ENCODE measurements around the gene UNKL.

Gene UNKL

DNA sequence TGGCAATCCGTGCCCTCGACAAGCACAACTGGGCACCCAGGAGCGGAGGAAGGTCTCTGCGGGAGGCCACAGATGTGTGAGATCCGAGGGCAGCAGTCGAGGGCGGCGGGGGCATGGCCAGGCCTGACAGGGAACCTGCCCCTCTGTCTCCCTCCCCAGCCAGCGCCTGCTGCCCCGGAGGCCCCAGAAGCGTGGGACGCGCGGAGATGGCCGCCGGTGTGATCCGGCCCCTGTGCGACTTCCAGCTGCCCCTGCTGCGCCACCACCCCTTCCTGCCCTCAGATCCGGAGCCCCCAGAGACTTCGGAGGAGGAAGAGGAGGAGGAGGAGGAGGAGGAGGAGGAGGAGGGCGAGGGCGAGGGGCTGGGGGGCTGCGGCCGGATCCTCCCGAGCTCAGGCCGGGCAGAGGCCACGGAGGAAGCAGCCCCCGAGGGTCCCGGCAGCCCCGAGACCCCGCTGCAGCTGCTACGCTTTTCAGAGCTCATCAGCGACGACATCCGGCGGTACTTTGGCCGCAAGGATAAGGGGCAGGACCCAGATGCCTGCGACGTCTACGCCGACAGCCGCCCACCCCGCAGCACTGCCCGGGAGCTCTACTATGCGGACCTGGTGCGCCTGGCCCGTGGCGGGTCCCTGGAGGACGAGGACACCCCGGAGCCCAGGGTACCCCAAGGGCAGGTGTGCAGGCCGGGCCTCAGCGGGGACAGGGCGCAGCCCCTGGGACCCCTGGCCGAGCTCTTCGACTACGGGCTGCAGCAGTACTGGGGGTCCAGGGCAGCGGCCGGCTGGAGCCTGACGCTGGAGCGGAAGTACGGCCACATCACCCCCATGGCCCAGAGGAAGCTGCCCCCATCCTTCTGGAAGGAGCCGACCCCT is 18.1 kb upstream of the UNKL start:
- no peak overlapping the region for H3K27ac ChIP-seq
- no peak for DNase-seq (ENCODE audit: low read depth, low spot score)

- DNase-seq (ENCODE audit: low read depth, low spot score), result no peak
Observed at GRCh38 chr16:1431497-1432270, 17.2 kb upstream of the UNKL start.

GRCh38 chr16:1430759-1431496 is 16.4 kb upstream of the UNKL start, which contains the start of gene PERCC1:
TSS of gene PERCC1 (plus strand) at chr16:1431078. CDS start at chr16:1432594, 1,516 bp downstream.
- no peak within 1 kb of the TSS for H3K27ac ChIP-seq
- DNase-seq (ENCODE audit: low read depth, low spot score), result no peak

More at GRCh38 chr16:1431497-1432270, 17.2 kb upstream of the UNKL start:
- H3K27ac ChIP-seq, result no peak overlapping the region

DNA sequence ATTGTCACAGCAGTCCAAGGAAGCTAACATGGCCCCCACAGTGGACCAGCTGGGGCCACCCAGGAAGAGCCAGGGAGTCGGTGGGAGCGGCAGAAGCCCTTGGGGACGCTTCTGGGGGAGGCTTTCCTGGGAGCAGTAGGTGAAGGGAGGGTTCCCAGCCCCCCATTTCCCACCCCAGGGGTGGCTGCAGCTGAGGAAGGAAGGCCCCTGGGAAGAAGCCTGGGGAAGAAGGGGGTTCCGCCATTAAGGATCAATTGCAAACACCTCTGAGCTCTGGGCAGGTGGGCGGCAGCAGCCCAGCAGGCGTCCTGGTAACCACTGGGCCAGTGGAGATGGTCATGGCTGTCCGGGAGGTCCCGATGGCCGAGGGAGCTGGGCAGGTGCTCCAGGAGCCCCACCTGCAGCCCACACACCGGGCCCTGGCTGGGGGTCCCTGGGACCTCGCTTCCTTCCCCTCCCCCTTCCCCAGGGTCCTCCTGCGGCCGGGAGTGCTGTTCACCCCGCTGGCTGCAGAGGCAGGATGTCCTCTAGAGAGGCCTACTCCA is 15.8 kb upstream of the UNKL start:
- no peak overlapping the region for H3K27ac ChIP-seq

GRCh38 chr16:1429631-1430030 is 15.1 kb upstream of the UNKL start:
- DNase-seq (ENCODE audit: low read depth, low spot score), result no peak
- no peak overlapping the region for H3K27ac ChIP-seq

More for the DNA sequence above, 15.8 kb upstream of the UNKL start:
- no peak for DNase-seq (ENCODE audit: low read depth, low spot score)

DNA sequence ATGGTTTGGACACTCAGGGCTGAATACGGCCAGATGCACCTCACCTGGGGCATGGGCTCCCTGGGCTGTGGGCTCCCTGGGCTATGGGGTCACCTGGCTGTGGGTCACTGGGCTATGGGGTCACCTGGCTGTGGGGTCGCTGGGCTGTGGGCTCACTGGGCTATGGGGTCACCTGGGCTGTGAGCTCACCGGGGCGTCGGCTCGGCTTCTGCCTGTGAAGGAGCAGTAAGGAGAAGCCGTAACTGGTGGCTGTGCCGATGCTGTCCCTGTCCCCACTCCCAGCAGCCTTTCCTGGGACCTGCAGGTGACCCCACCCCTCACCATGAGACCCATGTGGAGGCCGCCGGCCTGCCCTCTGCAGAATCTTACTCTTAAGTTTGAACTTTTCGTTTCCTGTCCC is 14.5 kb upstream of the UNKL start:
- no peak overlapping the region for H3K27ac ChIP-seq
- no peak for DNase-seq (ENCODE audit: low read depth, low spot score)

DNA sequence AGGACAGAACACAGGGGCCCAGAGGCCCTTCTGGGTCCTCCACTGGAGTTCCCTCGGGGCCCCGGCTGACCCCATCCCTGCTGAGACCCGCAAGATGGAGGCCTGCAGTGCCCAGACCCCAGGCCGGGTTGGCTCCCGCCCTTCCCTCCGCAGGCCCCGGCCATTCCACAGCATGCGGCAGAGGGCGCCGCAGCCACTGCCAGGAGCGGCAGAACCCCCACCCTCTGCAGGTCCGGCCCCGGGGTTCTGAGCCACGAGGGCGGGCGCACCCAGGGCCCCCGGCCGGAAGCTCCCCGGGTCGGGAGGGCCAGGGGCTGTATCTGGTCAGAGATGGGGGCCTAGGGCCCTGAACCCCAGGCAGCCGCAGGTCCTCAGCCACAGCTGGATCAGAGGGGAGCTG is 14.0 kb upstream of the UNKL start:
- H3K27ac ChIP-seq, result no peak overlapping the region
- no peak for DNase-seq (ENCODE audit: low read depth, low spot score)

DNA sequence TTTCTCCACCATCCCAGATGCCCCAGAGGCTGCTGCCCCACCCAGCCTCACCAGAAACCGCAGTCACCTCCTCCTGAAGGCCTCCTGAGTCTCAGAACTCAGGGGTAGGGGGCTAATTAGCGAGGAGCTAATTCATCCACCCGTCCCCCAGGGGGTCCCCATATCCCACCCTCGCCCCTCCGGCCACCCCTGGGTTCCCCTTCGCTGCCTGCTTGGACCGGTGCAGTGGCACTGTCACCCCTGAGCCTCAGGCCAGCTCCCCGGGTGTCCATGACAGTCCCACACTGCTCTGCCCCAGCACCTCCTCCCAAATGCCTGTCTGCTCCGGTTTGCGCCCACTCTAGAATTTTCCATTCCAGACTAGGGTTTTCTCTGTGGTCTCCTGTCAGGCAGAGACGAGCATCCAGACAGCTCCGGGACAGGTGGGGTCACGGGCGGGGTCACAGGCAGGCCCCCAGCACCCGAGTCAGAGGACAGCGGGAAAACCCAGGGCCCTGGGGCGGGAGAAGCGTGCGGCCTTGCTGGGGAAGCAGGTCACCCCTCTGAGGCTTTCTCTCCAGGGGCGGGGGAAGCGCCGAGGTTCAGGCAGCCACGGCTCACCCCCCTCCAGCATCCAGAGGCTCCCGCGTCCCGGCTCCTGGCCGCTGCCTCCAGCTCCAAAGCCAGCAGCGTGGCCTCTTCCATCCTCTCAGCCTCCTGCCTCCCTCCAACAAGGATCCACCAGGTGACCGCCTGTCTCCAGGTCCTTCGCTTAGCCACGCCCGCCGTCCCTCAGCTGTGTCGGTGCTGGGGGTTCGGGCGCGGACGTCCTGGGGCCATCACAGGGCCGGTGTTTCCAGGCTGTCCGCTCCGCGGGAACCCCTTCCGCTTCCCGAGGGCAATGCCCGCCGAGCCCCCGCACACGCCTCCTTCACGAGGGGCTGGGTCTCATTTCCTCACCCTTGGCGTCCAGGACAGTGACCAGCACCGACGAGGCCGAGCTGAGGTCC is 13.3 kb upstream of the UNKL start:
- no peak for DNase-seq (ENCODE audit: low read depth, low spot score)
- no peak overlapping the region for H3K27ac ChIP-seq

- H3K27ac ChIP-seq, result no peak overlapping the region
- DNase-seq (ENCODE audit: low read depth, low spot score), result no peak
Observed at GRCh38 chr16:1426734-1427471, 12.4 kb upstream of the UNKL start.

GRCh38 chr16:1425616-1426370 is 11.3 kb upstream of the UNKL start:
- no peak for DNase-seq (ENCODE audit: low read depth, low spot score)
- H3K27ac ChIP-seq, result no peak overlapping the region

DNA sequence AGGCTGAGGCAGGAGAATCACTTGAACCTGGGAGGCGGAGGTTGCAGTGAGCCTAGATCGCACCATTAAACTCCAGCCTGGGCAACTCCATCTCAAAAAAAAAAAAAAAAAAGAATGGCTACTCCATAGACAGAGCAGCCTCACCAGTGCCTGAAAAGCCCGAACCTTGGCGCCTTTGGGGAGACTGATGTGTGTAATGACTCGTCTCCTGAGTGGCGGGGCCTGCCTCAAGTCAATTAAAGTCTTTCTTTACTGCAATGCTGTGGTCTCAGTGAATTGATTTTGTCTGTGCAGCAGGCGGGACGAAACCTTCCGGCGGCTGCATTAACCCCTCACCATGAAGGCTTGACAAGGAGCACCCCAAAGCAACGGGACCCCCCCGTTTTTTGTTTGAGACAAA is 9.5 kb upstream of the UNKL start:
- H3K27ac ChIP-seq, result no peak overlapping the region
- DNase-seq (ENCODE audit: low read depth, low spot score), result no peak

DNA sequence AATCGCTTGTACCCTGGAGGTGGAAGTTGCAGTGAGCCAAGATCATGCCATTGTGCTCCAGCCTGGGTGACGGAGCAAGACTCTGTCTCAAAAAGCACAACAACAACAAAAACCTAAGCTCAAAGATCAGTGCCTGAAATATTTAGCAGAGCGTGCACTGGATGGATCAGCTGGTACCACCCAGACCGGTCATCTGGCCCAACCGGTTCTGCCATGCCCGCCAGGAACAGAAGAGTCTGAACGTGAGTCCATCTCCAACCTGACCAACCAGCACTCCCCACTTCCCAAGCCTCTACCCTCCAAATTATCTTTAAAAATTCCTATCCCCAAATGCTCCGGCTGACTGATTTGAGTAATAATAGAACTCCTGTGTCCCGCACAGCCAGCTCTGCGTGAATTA is 7.6 kb upstream of the UNKL start:
- H3K27ac ChIP-seq, result peak overlapping the region; percentile 90
- no peak for DNase-seq (ENCODE audit: low read depth, low spot score)

DNA sequence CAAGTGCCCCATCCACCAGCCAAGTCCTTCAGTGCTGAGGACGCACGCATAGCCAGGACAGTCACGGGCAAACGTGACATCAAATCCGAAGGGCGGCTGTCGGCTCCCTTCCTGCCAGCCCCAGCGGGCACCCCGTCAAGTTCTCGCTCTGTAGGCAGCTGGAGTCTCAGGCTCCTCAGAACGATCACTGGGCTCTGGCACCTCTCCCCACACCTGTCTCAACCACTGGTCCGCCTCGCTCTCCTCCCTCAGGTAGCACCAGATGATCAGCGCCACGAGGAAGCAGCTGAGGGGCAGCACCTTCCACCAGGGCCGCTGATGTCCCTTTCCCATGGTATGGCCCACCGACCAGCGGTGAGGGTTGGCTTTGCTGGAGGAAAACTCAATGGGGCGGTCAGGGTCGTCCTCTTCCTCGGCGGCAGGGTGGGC is 5.6 kb upstream of the UNKL start:
- DNase-seq (ENCODE audit: low read depth, low spot score), result no peak
- peak overlapping the region; percentile 90 for H3K27ac ChIP-seq

DNA sequence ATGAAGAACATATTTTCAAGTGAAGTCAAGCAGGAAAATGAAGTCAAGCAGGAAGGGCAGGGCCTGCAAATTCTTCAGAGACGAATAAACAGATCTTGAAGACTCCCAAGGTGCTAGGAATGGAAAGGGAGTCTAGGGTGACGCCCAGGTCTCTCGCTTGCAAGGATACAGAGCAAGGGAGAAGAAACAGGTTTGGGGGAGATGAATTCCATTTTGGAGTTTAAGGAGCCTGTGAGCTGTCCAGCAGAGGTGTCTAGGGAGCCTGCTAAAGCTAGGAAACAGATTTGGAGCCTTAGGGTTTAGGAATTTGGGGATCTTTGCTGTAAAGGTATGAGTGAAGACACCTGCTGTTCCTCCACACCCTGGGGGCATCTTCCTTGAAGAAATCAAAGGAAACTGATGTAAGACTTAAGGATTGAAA is 2.0 kb upstream of the UNKL start:
- no peak for DNase-seq (ENCODE audit: low read depth, low spot score)

DNA sequence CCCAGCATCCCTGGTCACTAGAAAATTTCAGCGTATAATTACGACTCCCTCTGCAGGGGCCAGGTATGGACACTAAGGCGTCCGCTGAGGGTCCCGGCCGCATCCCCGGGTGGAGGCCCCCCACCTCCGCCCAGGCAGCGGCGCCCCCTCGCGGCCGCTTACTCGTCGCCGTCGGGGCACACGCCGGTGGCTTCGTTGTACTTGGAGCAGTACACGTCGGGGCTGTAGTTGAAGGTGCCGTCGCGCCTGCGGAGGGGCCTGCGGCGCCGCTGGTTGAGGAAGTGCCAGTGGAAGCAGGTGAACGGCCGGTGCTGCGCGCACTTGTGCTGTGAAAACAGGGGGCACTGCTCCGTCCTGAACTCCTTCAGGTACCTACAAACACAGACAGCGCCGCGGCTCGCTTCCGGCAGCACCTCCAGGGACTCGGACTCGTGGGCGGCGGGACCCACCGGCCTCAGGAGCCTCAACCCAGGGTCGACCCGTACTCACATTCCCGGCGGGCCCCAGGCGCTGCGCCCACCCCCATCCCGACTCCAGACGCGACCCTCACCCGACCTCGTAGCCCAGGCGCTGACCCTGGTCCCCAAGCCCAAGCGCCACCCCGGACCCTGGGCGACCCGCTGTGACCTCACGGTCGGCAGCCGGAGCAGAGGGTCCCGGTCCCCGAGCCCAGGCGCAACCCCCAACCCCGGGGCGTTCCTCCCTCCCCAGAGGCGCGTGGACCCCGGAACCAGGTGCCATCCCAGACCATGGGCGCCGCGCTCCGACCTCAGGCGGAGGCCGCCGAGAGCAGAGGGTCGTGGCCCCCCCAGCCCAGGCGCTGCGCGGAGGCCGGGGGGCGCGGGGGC is 596 bp downstream of the UNKL start:
- peak overlapping the region; percentile 75 for H3K27ac ChIP-seq
- DNase-seq (ENCODE audit: low read depth, low spot score), result no peak

More for the DNA sequence above, 2.0 kb upstream of the UNKL start:
- peak overlapping the region; percentile 75 for H3K27ac ChIP-seq

GRCh38 chr16:1412847-1413246 is 1.7 kb downstream of the UNKL start:
- no peak for DNase-seq (ENCODE audit: low read depth, low spot score)
- H3K27ac ChIP-seq, result no peak overlapping the region

All from epithelial cell of prostate (primary cell).